WERI-Rb-1 (cell line): ENCODE results near the gene HAUS8.

ENCODE experiments used
- DNase-seq: peaks from one replicate; pipeline ENCODE4 v3.0.0-alpha.2; 2020
- H3K27ac ChIP-seq: fragments of 250-450 bp; sonication (Bioruptor Pico); 2 replicates; pipeline ENCODE4 v1.5.1; 2020; ENCODE audit warnings: mild to moderate bottlenecking, moderate library complexity
- H3K27me3 ChIP-seq: fragments of 250-450 bp; sonication (Bioruptor Pico); 2 replicates; pipeline ENCODE4 v1.5.1; 2021; ENCODE audit warnings: mild to moderate bottlenecking, low read depth, moderate library complexity; ENCODE audit not compliant: insufficient read depth, severe bottlenecking
- H3K36me3 ChIP-seq: fragments of 250-450 bp; sonication (Bioruptor Pico); 2 replicates; pipeline ENCODE4 v1.5.1; 2020; ENCODE audit warnings: mild to moderate bottlenecking, moderate library complexity
- H3K4me3 ChIP-seq: 2 replicates; pipeline ENCODE4 v1.5.1; 2011; ENCODE audit warnings: low read depth, mild to moderate bottlenecking, control low read depth, low read length
- H3K9me3 ChIP-seq: fragments of 250-450 bp; sonication (Bioruptor Pico); 2 replicates; pipeline ENCODE4 v1.5.1; 2021; ENCODE audit warnings: mild to moderate bottlenecking, moderate library complexity; ENCODE audit not compliant: severe bottlenecking
- TF ChIP-seq, protein P1 (sequence below): IDR thresholded peaks from 2 replicates; pipeline ENCODE4 v1.5.1; 2011; ENCODE audit warnings: low read depth, mild to moderate bottlenecking, control low read depth, inconsistent platforms, low read length

HAUS8 gene

DNA sequence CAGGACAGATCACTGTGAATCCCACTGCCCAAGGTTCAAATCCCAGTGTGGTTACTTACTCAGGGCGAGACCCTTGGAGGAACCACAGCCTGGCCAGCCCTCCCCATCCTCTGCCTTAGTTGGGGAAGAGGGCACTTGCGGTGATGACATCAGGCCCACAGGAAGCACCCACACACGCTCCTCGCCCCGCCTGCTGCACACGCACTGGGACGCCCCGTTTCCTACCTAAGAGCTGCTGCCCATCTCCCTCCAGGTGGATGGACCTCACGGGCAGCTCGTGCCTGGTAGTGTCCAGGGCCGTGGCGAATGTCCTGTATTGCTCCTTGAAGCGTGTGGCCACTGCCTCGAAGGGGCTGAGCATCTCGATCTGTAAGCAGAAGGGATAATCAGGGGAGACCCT, 19.6 kb downstream of the HAUS8 start:
- Histone ChIP-seq H3K4me3 (no peak overlapping the region), H3K27ac (no peak overlapping the region), H3K36me3 (peaks cover 85% of the 10 kb centered on the region), H3K9me3 (peaks cover 17% of the 10 kb centered on the region), H3K27me3 (no peaks in the 10 kb centered on the region)
- TF ChIP-seq, protein P1, sequence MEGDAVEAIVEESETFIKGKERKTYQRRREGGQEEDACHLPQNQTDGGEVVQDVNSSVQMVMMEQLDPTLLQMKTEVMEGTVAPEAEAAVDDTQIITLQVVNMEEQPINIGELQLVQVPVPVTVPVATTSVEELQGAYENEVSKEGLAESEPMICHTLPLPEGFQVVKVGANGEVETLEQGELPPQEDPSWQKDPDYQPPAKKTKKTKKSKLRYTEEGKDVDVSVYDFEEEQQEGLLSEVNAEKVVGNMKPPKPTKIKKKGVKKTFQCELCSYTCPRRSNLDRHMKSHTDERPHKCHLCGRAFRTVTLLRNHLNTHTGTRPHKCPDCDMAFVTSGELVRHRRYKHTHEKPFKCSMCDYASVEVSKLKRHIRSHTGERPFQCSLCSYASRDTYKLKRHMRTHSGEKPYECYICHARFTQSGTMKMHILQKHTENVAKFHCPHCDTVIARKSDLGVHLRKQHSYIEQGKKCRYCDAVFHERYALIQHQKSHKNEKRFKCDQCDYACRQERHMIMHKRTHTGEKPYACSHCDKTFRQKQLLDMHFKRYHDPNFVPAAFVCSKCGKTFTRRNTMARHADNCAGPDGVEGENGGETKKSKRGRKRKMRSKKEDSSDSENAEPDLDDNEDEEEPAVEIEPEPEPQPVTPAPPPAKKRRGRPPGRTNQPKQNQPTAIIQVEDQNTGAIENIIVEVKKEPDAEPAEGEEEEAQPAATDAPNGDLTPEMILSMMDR, result no peak
- no peak for DNase-seq

DNA sequence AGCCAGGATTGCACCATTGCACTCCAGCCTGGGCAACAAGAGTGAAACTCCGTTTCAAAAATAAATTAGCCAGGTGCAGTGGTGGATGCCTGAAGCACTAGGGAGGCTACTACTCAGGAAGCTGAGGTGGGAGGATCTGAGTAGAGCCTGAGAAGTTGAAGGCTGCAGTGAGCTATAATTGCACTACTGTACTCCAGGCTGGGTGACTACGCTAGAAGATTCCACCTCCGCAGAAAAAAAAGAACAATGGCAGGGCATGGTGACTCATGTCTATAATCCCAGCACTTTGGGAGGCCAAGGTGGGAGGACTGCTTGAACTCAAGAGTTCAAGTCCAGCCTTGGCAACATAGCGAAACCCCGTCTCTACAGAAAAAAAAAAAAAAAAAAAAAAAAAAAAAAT, 20.5 kb downstream of the HAUS8 start:
- Histone ChIP-seq H3K27ac (no peak overlapping the region), H3K27me3 (no peaks in the 10 kb centered on the region), H3K4me3 (no peak overlapping the region), H3K9me3 (peaks cover 17% of the 10 kb centered on the region), H3K36me3 (peaks cover 85% of the 10 kb centered on the region)
- TF ChIP-seq, protein P1, result no peak
- DNase-seq, result no peak

DNA sequence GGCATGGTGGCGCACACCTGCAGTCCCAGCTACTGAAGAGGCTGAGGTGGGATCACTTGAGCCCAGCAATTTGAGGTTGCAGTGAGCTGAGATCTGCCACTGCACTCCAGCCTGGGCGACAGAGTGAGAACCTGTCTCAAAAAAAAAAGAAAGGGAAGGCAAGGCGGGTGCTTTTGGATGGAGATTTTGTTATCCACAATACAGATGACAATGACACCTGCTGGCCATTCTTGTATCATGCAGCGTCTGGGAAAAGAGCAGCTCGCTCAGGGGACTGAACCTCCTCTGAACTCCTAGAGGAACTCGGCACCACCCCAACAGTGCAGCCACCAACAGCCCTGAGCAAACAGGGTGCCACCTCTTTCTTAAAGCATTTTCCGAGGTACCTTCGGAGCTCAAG, 22.8 kb downstream of the HAUS8 start:
- Histone ChIP-seq H3K36me3 (peaks cover 74% of the 10 kb centered on the region), H3K27ac (no peak overlapping the region), H3K27me3 (no peaks in the 10 kb centered on the region), H3K4me3 (no peak overlapping the region), H3K9me3 (no peaks in the 10 kb centered on the region)
- DNase-seq, result peak; percentile 48
- TF ChIP-seq, protein P1, result peak; percentile 68

DNA sequence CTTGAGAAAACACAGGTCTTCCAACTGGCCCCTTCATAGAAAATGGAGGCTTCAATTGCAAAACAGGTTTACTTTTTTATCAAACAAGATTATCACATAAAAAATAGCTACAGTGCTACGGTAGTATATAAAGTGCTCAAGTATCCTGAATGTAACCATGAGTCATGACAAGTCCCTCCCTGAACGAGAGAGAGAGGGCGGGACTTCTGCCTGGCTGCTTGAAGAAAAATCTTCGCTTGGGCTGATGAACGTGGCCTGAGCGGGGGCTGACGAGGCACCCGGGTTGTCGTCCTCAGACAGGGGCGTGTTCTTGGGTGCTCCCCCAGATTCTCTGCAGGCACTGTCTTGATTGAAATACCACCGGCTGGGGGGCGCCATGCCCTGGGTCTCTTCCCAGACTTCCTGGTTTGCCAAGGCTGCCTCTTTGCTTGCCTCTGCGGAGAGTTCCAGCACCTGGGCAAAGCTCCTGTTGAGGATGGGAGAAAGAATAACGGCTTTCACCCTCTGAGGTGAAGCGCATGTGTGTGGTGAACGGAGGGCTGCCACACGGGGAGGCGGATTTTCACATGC, 25.5 kb downstream of the HAUS8 start:
- no peaks in the 10 kb centered on the region for H3K27me3 ChIP-seq
- H3K9me3 ChIP-seq, result no peaks in the 10 kb centered on the region
- no peak for DNase-seq
- H3K27ac ChIP-seq, result no peak overlapping the region
- H3K36me3 ChIP-seq, result peaks cover 52% of the 10 kb centered on the region
- H3K4me3 ChIP-seq, result no peak overlapping the region
- TF ChIP-seq, protein P1, result no peak

DNA sequence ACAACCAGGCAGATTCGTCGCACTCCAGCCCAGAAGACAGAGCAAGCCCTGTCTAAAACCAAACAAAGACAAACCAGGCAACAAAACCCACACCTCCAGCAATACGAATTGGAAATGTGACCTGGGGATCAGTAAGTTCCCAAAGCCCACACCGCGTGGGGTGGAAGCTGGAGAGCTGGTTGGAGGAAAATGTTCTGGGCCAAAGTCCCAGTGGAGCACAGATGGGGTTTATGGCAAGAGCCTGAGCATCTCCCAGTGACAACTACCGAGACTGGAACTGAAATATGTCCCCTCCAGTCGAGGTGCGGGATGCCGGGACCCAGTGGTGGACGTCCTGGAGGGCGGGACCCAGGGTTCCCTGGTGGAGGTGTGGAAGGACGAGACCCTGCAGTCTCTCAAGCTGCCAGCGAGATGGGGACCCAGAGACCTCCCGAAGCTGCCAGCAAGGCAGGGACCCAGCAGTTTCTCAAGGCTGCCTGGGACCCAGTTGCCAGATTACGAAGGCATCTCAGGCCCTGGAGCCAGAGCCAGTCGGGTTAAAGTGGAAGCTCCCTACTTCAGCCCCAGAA, 26.3 kb downstream of the HAUS8 start:
- no peaks in the 10 kb centered on the region for H3K9me3 ChIP-seq
- no peak for DNase-seq
- H3K4me3 ChIP-seq, result no peak overlapping the region
- no peaks in the 10 kb centered on the region for H3K27me3 ChIP-seq
- TF ChIP-seq, protein P1, result no peak
- H3K36me3 ChIP-seq, result peaks cover 44% of the 10 kb centered on the region
- H3K27ac ChIP-seq, result no peak overlapping the region
